Measurements from ENCODE around the gene CADPS2.

CADPS2 gene

GRCh38 chr7:122766593-122766992, 119.7 kb downstream of the CADPS2 start:
- DNase-seq: no peak

GRCh38 chr7:122764902-122765301, 121.4 kb downstream of the CADPS2 start:
- DNase-seq: no peak

- DNase-seq: no peak
Measured at GRCh38 chr7:122764020-122764419, 122.2 kb downstream of the CADPS2 start.

GRCh38 chr7:122762071-122762470, 124.2 kb downstream of the CADPS2 start:
- no peak for DNase-seq

GRCh38 chr7:122758501-122758900, 127.8 kb downstream of the CADPS2 start:
- DNase-seq: no peak

- no peak for DNase-seq
Measured at GRCh38 chr7:122756860-122757259, 129.4 kb downstream of the CADPS2 start.

GRCh38 chr7:122755696-122756095, 130.6 kb downstream of the CADPS2 start:
- DNase-seq: no peak

- no peak for DNase-seq
Measured at GRCh38 chr7:122752583-122752982, 133.7 kb downstream of the CADPS2 start.

GRCh38 chr7:122750389-122750788, 135.9 kb downstream of the CADPS2 start:
- DNase-seq: no peak

GRCh38 chr7:122748195-122748594, 138.1 kb downstream of the CADPS2 start:
- DNase-seq: no peak

- no peak for DNase-seq
Measured at GRCh38 chr7:122746948-122747347, 139.3 kb downstream of the CADPS2 start.

GRCh38 chr7:122743211-122743610, 143.0 kb downstream of the CADPS2 start:
- DNase-seq: no peak

- no peak for DNase-seq
Measured at GRCh38 chr7:122738947-122739346, 147.3 kb downstream of the CADPS2 start.

GRCh38 chr7:122736183-122736582, 150.1 kb downstream of the CADPS2 start:
- DNase-seq: no peak

- no peak for DNase-seq
Measured at GRCh38 chr7:122727759-122728158, 158.5 kb downstream of the CADPS2 start.

- DNase-seq: no peak
Measured at GRCh38 chr7:122727354-122727753, 158.9 kb downstream of the CADPS2 start.

GRCh38 chr7:122726881-122727280, 159.4 kb downstream of the CADPS2 start:
- DNase-seq: no peak

- no peak for DNase-seq
Measured at GRCh38 chr7:122724366-122724765, 161.9 kb downstream of the CADPS2 start.

GRCh38 chr7:122719010-122719578, 167.2 kb downstream of the CADPS2 start:
- no peak for DNase-seq

- no peak for DNase-seq
Measured at GRCh38 chr7:122717356-122718089, 168.7 kb downstream of the CADPS2 start.

- no peak for DNase-seq
Measured at GRCh38 chr7:122715183-122715582, 171.1 kb downstream of the CADPS2 start.

- no peak for DNase-seq
Measured at GRCh38 chr7:122710916-122711315, 175.3 kb downstream of the CADPS2 start.

- DNase-seq: no peak
Measured at GRCh38 chr7:122709930-122710646, 176.2 kb downstream of the CADPS2 start.

- no peak for DNase-seq
Measured at GRCh38 chr7:122706836-122707235, 179.4 kb downstream of the CADPS2 start.
